Activated CD8-positive, alpha-beta memory T cell treated with anti-CD3 and anti-CD28 coated beads for 36 hours (primary cell): ENCODE measurements around the gene USP28. TPM values are rescaled to one million over a fixed set of nuclear protein-coding genes. Genes with fewer than 3 reads are reported as not detected.
"Not testable (repeated sequence)": the region's sequence is repeated elsewhere in the genome, so short reads cannot be mapped to it uniquely, and the experiment has no call there.

Experiments
- CTCF ChIA-PET: fragments of 350-600 bp; sonication (Branson Sonifier 250); formaldehyde crosslinking; loops from one replicate; lab custom pipeline; 2021; ENCODE audit warnings: antibody characterized with exemption; lab: Charles Lee
- POLR2A ChIA-PET: fragments of 350-600 bp; sonication (Branson Sonifier 250); formaldehyde crosslinking; loops from one replicate; lab custom pipeline; 2021; ENCODE audit warnings: antibody characterized with exemption; lab: Charles Lee
- total RNA-seq, 2 experiments: library from RNA; stranded (reverse); gene quantifications; one replicate each; pipeline ENCODE4 v1.2.3, GENCODE V29; 2021

USP28 gene
- total RNA-seq, 2 experiments from 2014 or later: 21.2 to 24.7 TPM

DNA sequence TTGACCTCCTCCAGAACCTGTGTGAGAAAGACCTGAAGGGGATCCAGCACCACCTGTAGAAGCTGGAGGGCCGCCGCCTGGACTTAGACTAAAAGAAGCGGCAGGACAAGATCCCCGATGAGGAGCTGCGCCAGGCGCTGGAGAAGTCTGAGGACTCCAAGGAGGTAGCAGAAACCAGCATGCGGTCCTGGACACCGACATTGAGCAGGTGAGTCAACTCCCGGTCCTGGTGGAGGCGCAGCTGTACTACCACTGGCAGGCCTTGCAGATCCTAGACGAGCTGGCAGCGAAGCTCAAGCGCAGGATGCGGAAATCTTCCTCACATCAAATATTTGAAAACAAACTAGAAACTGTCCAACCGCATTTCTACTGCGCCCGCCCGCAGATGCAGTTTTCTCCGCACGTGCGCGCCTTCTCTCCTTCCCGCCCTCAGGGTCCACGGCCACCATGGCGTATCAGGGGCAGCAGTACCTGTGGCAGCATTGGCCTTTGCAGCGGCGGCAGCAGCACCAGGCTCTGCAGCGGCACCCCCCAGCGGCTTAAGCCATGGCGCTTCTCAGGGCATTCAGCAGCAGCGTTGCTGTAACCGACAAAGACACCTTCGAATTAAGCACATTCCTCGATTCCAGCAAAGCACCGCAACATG is 85.6 kb downstream of the USP28 start:
- ChIA-PET POLR2A (no interaction called here), CTCF (no interaction called here)

GRCh38 chr11:113789016-113789415 is 86.4 kb downstream of the USP28 start:
- POLR2A ChIA-PET, CTCF ChIA-PET: not testable (repeated sequence)

DNA sequence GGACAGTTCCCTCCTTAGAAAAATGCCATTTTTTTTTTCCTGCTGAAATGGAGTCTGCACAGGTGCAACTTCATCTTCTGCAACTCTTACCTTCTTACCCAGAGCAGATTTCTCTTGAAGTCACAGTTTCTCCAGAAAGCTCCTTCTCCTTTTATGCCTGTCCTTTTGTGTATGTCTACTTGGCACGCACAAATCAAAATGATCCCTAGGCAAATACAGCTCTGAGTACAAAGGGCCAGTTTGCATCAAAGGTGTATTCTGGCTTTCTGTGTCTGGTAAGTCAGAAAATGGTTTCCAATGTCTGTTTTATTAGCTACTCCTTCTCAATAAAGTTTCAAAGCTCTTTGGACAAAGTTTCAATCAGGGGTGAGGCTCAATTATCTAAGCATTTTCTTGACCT is 93.2 kb downstream of the USP28 start:
- ChIA-PET CTCF (interaction anchor here (1.0 kb wide), 1 partner anchor 12 kb away, joined by 3 read pairs; no protein-coding TSS in a partner anchor), POLR2A (no interaction called here)

- ChIA-PET POLR2A (no interaction called here), CTCF (interaction anchor here (1.0 kb wide), 1 partner anchor 13 kb away, joined by 3 read pairs; no protein-coding TSS in a partner anchor)
Measured at GRCh38 chr11:113781682-113782081, 93.7 kb downstream of the USP28 start.

GRCh38 chr11:113779496-113779895 is 95.9 kb downstream of the USP28 start, which contains the start of gene CLDN25:
TSS of gene CLDN25 (plus strand) at chr11:113779796. CDS start at chr11:113779796, 0 bp downstream.
- POLR2A ChIA-PET: no interaction called here
- CTCF ChIA-PET: no interaction called here

DNA sequence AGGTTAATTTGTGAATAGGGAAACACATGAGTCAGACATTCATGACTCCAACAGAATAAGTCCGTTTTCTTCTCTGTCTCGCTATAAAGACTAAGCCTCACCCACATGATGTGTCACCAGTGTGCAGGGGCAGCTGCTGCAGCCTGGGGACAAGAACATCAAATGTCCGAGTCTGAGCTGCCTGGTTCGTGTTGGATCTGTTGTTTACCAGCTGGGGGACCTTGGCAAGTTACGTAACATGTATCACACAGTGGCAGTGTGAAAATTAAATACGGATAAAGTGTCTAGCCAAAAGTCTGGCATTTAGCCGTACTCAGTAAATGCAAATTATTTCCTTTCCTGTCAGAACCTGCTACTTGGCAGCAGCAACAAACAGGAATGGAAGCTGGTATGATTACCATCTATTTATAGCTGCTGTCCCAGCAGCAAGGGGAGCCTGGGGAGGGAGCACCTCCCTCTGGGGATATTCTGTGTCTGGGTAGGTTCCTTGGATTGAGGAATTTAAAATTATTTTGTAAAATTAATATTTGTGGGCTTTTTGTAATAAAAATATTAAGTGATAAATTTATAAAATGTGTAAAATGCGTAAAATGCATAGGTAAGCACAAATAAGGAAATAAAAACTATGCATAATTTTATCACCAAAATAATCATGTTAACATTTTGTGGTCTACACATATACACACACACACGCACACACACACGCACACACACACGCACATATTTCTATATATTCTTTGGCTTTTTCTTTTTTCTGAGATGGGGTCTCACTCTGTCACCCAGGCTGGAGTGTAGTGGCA is 97.1 kb downstream of the USP28 start:
- ChIA-PET CTCF (no interaction called here), POLR2A (no interaction called here)

DNA sequence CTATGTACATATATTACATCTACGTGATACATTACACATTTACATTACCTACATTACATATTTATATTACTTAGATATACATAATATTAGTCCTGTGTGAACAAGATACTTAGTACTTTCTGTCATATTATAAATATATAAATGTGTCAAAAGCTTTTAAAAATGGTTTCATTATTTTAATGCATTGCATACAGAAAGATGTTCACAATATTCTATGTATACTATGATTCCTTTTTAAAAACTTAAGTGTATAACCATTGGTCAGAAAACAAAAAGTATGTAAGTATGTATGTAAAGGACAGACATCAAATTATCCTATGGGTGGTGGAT is 101.2 kb downstream of the USP28 start:
- ChIA-PET CTCF (no interaction called here), POLR2A (no interaction called here)

- POLR2A ChIA-PET: no interaction called here
- CTCF ChIA-PET: interaction anchor here (0.6 to 1.8 kb wide), 3 partner anchors 45 to 459 kb away, joined by 3 to 6 read pairs (median 3); partner anchors contain the start of gene TTC12
Measured at GRCh38 chr11:113773416-113774173, 101.8 kb downstream of the USP28 start, which contains the start of gene ZW10. TSS of gene ZW10 (minus strand) at chr11:113773692. CDS start at chr11:113773666, 26 bp downstream.

DNA sequence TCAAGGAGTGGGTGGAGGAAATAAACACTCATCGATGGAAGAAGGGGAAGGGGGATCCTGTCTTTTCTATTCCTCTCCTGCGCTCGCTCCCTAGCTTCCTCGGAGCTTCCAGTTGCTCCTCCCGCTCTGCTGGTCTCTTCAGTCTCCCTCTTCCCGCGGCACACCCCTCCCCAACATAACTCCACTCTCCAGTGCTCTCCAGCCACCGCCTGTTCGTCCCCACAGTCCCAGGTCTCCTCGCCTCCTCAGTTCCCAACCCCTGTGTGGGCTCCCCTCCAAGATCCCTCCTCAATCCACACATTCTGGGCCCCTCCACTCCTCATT is 102.3 kb downstream of the USP28 start:
- ChIA-PET CTCF (interaction anchor here (0.6 to 1.8 kb wide), 4 partner anchors 45 to 465 kb away, joined by 3 to 6 read pairs (median 3); partner anchors contain the start of gene TTC12), POLR2A (no interaction called here)

DNA sequence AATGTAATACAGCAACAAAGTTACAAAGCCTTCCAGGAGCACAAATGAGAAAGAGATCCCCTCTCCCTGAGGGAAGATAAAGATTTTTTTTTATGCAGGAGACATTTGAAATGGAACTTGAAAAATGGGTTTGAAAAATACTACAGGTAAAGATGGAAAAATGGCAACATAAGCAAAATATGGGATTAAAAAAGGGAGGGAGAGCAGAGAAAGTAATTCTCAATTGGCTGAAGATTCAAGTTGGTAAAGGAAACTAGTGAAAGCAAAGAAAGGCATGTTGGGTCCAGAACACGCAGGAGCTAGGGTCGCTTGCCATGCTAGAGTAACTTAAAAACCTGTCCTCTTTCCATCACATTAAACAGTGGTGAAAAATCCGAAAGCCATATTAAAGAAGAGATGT is 103.4 kb downstream of the USP28 start:
- POLR2A ChIA-PET: no interaction called here

GRCh38 chr11:113764527-113765219 is 110.7 kb downstream of the USP28 start:
- CTCF ChIA-PET: no interaction called here
- POLR2A ChIA-PET: no interaction called here

More for the DNA sequence above, 103.4 kb downstream of the USP28 start:
- CTCF ChIA-PET: interaction anchor here (0.6 to 1.8 kb wide), 2 partner anchors 458 to 1184 kb away, joined by 3 to 6 read pairs; partner anchors contain the start of gene TTC12

DNA sequence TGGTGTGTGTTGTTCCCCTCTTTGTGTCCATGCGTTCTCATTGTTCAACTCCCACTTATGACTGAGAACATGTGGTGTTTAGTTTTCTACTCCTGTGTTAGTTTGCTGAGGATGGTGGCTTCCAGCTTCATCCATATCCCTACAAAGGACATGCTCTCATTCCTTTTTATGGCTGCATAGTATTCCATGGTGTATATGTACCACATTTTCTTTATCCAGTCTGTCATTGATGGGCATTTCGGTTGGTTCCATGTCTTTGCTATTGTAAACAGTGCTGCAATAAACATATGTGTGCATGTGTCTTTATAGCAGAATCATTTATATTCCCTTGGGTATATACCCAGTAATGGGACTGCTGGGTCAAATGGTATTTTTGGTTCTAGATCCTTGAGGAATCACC is 112.3 kb downstream of the USP28 start:
- POLR2A ChIA-PET, CTCF ChIA-PET: not testable (repeated sequence)

GRCh38 chr11:113760241-113760640 is 115.1 kb downstream of the USP28 start:
- ChIA-PET CTCF (no interaction called here), POLR2A (no interaction called here)

DNA sequence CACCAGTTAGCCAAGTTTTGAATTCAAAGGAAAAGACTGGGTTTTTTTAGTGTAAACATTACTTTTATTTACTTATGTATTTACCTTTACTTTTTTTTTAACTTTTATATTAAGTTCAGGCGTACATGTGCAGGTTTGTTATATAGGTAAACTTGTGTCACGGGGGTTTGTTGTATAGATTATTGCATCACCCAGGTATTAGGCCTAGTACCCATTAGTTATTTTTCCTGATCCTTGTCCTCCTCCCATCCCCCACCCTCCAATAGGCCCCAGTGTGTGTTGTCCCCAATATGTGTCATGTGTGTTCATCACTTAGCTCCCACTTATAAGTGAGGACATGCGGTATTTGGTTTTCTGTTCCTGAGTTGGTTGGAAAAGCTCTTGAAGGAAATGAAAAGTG is 122.4 kb downstream of the USP28 start:
- POLR2A ChIA-PET: interaction anchor here (0.5 kb wide), 1 partner anchor 17 kb away, joined by 5 read pairs; no protein-coding TSS in a partner anchor
- CTCF ChIA-PET: no interaction called here

Other genes starting within 250 kb of the USP28 start
- gene TMPRSS5, start 169.3 kb downstream of the USP28 start, total RNA-seq: under 1 TPM; 0.25 to 0.65 TPM
- gene ZW10, start 101.9 kb downstream of the USP28 start, total RNA-seq: 10 to 100 TPM; 22.2 to 22.8 TPM
- gene CLDN25, start 95.8 kb downstream of the USP28 start, total RNA-seq: not detected
- not detected for gene HTR3B, start 29.2 kb upstream of the USP28 start, total RNA-seq
- gene HTR3A, start 99.5 kb upstream of the USP28 start, total RNA-seq: not detected
- 1 to 10 TPM in 1 of 2 experiments, under 1 TPM in 1; 0.96 to 1.4 TPM for gene ZBTB16, start 184.1 kb upstream of the USP28 start, total RNA-seq